H1 (cell line): ENCODE results near the gene MOB2. TPM values are rescaled to one million over a fixed set of nuclear protein-coding genes. Genes with fewer than 3 reads are reported as not detected.

ENCODE experiments used
- CTCF ChIA-PET: fragments of 300-600 bp; sonication (Branson Sonifier 250); formaldehyde crosslinking; loops from one replicate; lab custom pipeline; 2021; ENCODE audit not compliant: partially characterized antibody; lab: Charles Lee
- POLR2A ChIA-PET: fragments of 300-600 bp; sonication (Branson Sonifier 250); formaldehyde crosslinking; loops from one replicate; lab custom pipeline; 2021; ENCODE audit warnings: inconsistent platforms; ENCODE audit not compliant: partially characterized antibody; lab: Charles Lee
- DNase-seq, 2 experiments: peaks; one replicate each; pipeline versions ENCODE4 v3.0.0 to v3.0.0-alpha.2; 2010 to 2022; ENCODE audit warnings: low spot score in 2 of 2, low read depth in 1 of 2, mixed read lengths in 1 of 2
- FAIRE-seq: peaks from 2 replicates; lab custom pipeline; 2011; peaks lifted over from hg19 to GRCh38; lab: Jason Lieb, UNC
- H2AFZ ChIP-seq: 2 replicates; pipeline ENCODE4 v1.8.1; 2012; ENCODE audit warnings: low read length, inconsistent platforms
- H2AK5ac ChIP-seq: 2 replicates; pipeline ENCODE4 v1.6.1; 2013; ENCODE audit warnings: low read depth, low read length
- H2BK120ac ChIP-seq: replicated peaks from 2 replicates; pipeline ENCODE3; 2013; ENCODE audit warnings: low read depth, low read length, inconsistent platforms
- H2BK12ac ChIP-seq: 2 replicates; pipeline ENCODE4 v1.6.1; 2013; ENCODE audit warnings: low read depth, low read length
- H2BK15ac ChIP-seq: 2 replicates; pipeline ENCODE4 v1.6.1; 2013; ENCODE audit warnings: low read length
- H2BK20ac ChIP-seq: 2 replicates; pipeline ENCODE4 v1.6.1; 2013; ENCODE audit warnings: low read length
- H2BK5ac ChIP-seq: 2 replicates; pipeline ENCODE4 v1.6.1; 2013; ENCODE audit warnings: low read depth, low read length
- H3K14ac ChIP-seq: 2 replicates; pipeline ENCODE4 v1.6.1; 2013; ENCODE audit warnings: inconsistent platforms; ENCODE audit not compliant: insufficient read length
- H3K18ac ChIP-seq: 2 replicates; pipeline ENCODE4 v1.6.1; 2013; ENCODE audit warnings: low read length; ENCODE audit errors: extremely low read depth
- H3K23ac ChIP-seq: 2 replicates; pipeline ENCODE4 v1.6.1; 2013; ENCODE audit warnings: inconsistent platforms; ENCODE audit not compliant: insufficient read length
- H3K23me2 ChIP-seq: 2 replicates; pipeline ENCODE4 v1.6.1; 2013; ENCODE audit warnings: low read depth, low read length
- H3K27ac ChIP-seq: 2 replicates; pipeline ENCODE4 v1.6.1; 2011; ENCODE audit warnings: low read depth, low read length, inconsistent platforms
- H3K27me3 ChIP-seq, 4 experiments: replicated peaks in 1 of 4; 1 replicate in 1 of 4; 2 replicates in 3 of 4; pipeline versions ENCODE4 v1.6.1 to v1.8.1; 2011 to 2013; ENCODE audit warnings: low read length in 3 of 4, mild to moderate bottlenecking in 3 of 4, inconsistent platforms in 2 of 4, mixed read lengths in 2 of 4, moderate library complexity in 1 of 4; ENCODE audit not compliant: control insufficient read depth in 3 of 4, insufficient read depth in 3 of 4; ENCODE audit errors: extremely low read depth in 1 of 4
- H3K36me3 ChIP-seq, 4 experiments: 2 replicates each; pipeline versions ENCODE4 v1.6.1 to v1.8.1; 2011 to 2013; ENCODE audit warnings: mild to moderate bottlenecking in 4 of 4, low read length in 3 of 4, moderate library complexity in 2 of 4, control low read depth in 1 of 4, inconsistent platforms in 1 of 4; ENCODE audit not compliant: insufficient read depth in 4 of 4, control insufficient read depth in 2 of 4
- H3K4ac ChIP-seq: replicated peaks from 2 replicates; pipeline ENCODE3; 2013; ENCODE audit warnings: low read length, low read depth, mixed read lengths, inconsistent platforms; ENCODE audit not compliant: insufficient read length
- H3K4me1 ChIP-seq, 4 experiments: replicated peaks in 1 of 4; 1 replicate in 1 of 4; 2 replicates in 3 of 4; pipeline versions ENCODE4 v1.6.1 to v1.8.1; 2011 to 2013; ENCODE audit warnings: low read length in 3 of 4, inconsistent platforms in 2 of 4, mixed read lengths in 1 of 4; ENCODE audit not compliant: insufficient read depth in 4 of 4, control insufficient read depth in 3 of 4
- H3K4me2 ChIP-seq, 2 experiments: 2 replicates each; pipeline versions ENCODE4 v1.6.1 to v1.8.1; 2011 to 2013; ENCODE audit warnings: low read depth in 2 of 2, low read length in 2 of 2, control low read depth in 1 of 2, inconsistent platforms in 1 of 2, mild to moderate bottlenecking in 1 of 2; ENCODE audit not compliant: insufficient read depth in 1 of 2
- H3K4me3 ChIP-seq, 4 experiments: fragments of 200-600, 300-600 bp in 1 of 4; sonication (generic), shearing (Covaris generic), sonication (Bioruptor Twin) in 1 of 4; 2 replicates each; pipeline versions ENCODE4 v1.5.1 to v1.8.1; 2011 to 2016; ENCODE audit warnings: low read length in 4 of 4, low read depth in 3 of 4, control low read depth in 2 of 4, inconsistent platforms in 2 of 4, mild to moderate bottlenecking in 2 of 4, mixed read lengths in 1 of 4, moderate library complexity in 1 of 4; ENCODE audit not compliant: insufficient read depth in 2 of 4; ENCODE audit errors: extremely low read depth in 1 of 4
- H3K56ac ChIP-seq: replicated peaks from 2 replicates; pipeline ENCODE3; 2013; ENCODE audit warnings: low read depth, mild to moderate bottlenecking, mixed read lengths, low read length, inconsistent platforms; ENCODE audit not compliant: insufficient read length
- H3K79me1 ChIP-seq: 2 replicates; pipeline ENCODE4 v1.6.1; 2013; ENCODE audit warnings: low read depth, low read length, control low read depth
- H3K79me2 ChIP-seq, 2 experiments: 2 replicates each; pipeline versions ENCODE4 v1.6.1 to v1.8.1; 2012 to 2013; ENCODE audit warnings: low read length in 2 of 2, mild to moderate bottlenecking in 2 of 2, inconsistent platforms in 1 of 2; ENCODE audit not compliant: insufficient read depth in 2 of 2, control insufficient read depth in 1 of 2
- H3K9ac ChIP-seq, 4 experiments: replicated peaks in 1 of 4; 1 replicate in 1 of 4; 2 replicates in 3 of 4; pipeline versions ENCODE4 v1.6.1 to v1.8.1; 2011 to 2013; ENCODE audit warnings: low read depth in 3 of 4, low read length in 3 of 4, control low read depth in 2 of 4, mild to moderate bottlenecking in 2 of 4, moderate library complexity in 2 of 4, inconsistent platforms in 1 of 4; ENCODE audit errors: extremely low read depth in 1 of 4
- H3K9me3 ChIP-seq, 2 experiments: 2 replicates each; pipeline versions ENCODE4 v1.6.1 to v1.8.1; 2012 to 2013; ENCODE audit warnings: mild to moderate bottlenecking in 2 of 2, moderate library complexity in 2 of 2, control low read depth in 1 of 2, inconsistent platforms in 1 of 2, low read depth in 1 of 2, low read length in 1 of 2, mixed read lengths in 1 of 2; ENCODE audit not compliant: insufficient read depth in 2 of 2
- H4K20me1 ChIP-seq, 2 experiments: replicated peaks in 1 of 2; 2 replicates each; pipeline versions ENCODE3 to v1.8.1; 2011 to 2013; ENCODE audit warnings: inconsistent platforms in 2 of 2, low read length in 2 of 2, mild to moderate bottlenecking in 1 of 2; ENCODE audit not compliant: insufficient read depth in 2 of 2, control insufficient read depth in 1 of 2
- H4K5ac ChIP-seq: 2 replicates; pipeline ENCODE4 v1.6.1; 2013; ENCODE audit warnings: low read length, low read depth, mixed read lengths, inconsistent platforms; ENCODE audit not compliant: insufficient read length
- H4K8ac ChIP-seq: 2 replicates; pipeline ENCODE4 v1.8.0; 2013; ENCODE audit warnings: mild to moderate bottlenecking, moderate library complexity, low read length, inconsistent platforms; ENCODE audit not compliant: insufficient read depth; ENCODE audit errors: extremely low read depth
- H4K91ac ChIP-seq: replicated peaks from 2 replicates; pipeline ENCODE3; 2013; ENCODE audit warnings: low read length, mixed read lengths, inconsistent platforms; ENCODE audit not compliant: insufficient read length
- TAF1 ChIP-seq: IDR thresholded peaks from 2 replicates; pipeline ENCODE4 v1.6.1; 2011; ENCODE audit warnings: mild to moderate bottlenecking, low read depth, low read length
- WGBS, 2 experiments: shearing (Covaris generic) in 1 of 2; methylation state at CpG; one replicate each; pipeline versions ENCODE4 v1.1.6 to v1.1.7; 2013 to 2015; ENCODE audit warnings: low lambda C conversion rate in 2 of 2, mixed read lengths in 2 of 2, inconsistent platforms in 1 of 2, low coverage in 1 of 2, missing lambda C conversion rate in 1 of 2; ENCODE audit not compliant: insufficient replicate concordance in 2 of 2, insufficient coverage in 1 of 2, insufficient read length in 1 of 2; ENCODE audit errors: extremely low coverage in 1 of 2, missing lambda C conversion rate in 1 of 2; 5-methylcytosine and 5-hydroxymethylcytosine counted together
- polyA plus RNA-seq, 7 experiments: library from polyadenylated mRNA; depleted of rRNA in 3 of 7; stranded (reverse) in 5 of 7; unstranded in 2 of 7; fragments of >200 nt in 5 of 7; fragments of 200-250 nt in 2 of 7; gene quantifications; 1 replicate in 5 of 7; 2 replicates in 1 of 7; 4 replicates in 1 of 7; pipeline versions ENCODE4 v1.2.1 to v1.2.3, GENCODE V29; 2011 to 2013; ENCODE audit warnings: missing spikeins in 2 of 7, mixed read lengths in 2 of 7
- total RNA-seq: library from RNA; stranded (reverse); fragmentation: NEBNext Ultra II Directional; extraction: Animal tissue kit (Norgen Biotek cat#: 25700); gene quantifications from 2 replicates; pipeline ENCODE4 v1.2.1, GENCODE V29; 2021

MOB2 gene
- total and polyA plus RNA-seq, 2 of the 8 experiments (the other 6 are each of a cell fraction or from before 2014, with no cell fraction given): 18.6 to 28.2 TPM

DNA sequence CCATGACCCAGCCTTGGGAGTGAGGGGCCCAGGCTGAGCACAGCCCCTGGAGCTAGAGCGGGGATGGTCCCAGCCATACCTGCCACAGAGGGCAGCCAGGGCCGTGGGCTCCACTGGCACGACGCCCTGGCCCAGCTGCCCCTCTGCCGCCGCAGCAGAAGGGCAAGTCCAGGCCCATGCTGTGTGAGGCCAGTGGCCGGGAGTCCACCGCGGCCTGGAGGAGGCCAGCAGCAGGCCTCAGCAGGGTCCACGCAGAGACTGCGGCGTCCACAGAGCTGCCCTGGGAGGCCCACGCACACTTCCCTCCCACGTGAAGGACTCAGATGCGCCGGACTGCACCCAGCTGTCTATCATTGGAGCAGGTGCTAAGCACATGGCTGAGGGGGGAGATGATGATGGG is 23.5 kb downstream of the MOB2 start:
- Histone ChIP-seq H3K4me3 (no peak overlapping the region), H3K79me1 (no peaks in the 10 kb centered on the region), H2BK5ac (no peak overlapping the region), H3K79me2 (no peaks in the 10 kb centered on the region), H2BK12ac (no peak overlapping the region), H4K91ac (no peak overlapping the region), H2AFZ (no peak overlapping the region), H3K4me1 (peaks cover 0 to 6% (median 2%) of the 10 kb centered on the region in 4 experiments; a peak in 2 of 7 replicates), H2BK15ac (no peak overlapping the region), H3K36me3 (peaks cover 0 to 9% (median 0%) of the 10 kb centered on the region in 4 experiments; a peak in 2 of 8 replicates), H3K27ac (no peak overlapping the region), H3K9me3 (peaks cover 0 to 6% of the 10 kb centered on the region in 2 experiments; a peak in 1 of 4 replicates), H4K20me1 (peaks cover 0 to 10% of the 10 kb centered on the region in 2 experiments), H3K23ac (no peak overlapping the region), H3K4ac (no peak overlapping the region), H3K23me2 (no peaks in the 10 kb centered on the region; the same call in 1 of the 2 replicates), H3K9ac (no peak overlapping the region), H3K56ac (no peak overlapping the region), H3K27me3 (no peaks in the 10 kb centered on the region), H3K14ac (no peak overlapping the region), H2BK120ac (no peak overlapping the region), H4K5ac (no peak overlapping the region), H3K18ac (no peak overlapping the region), H3K4me2 (no peak overlapping the region), H2AK5ac (no peak overlapping the region), H4K8ac (no peak overlapping the region), H2BK20ac (no peak overlapping the region)
- no peak for DNase-seq
- POLR2A ChIA-PET: interaction anchor here (1.2 kb wide), 1 partner anchor 10 kb away, joined by 4 read pairs; no protein-coding TSS in a partner anchor
- CTCF ChIA-PET: interaction anchor here (0.9 to 2.1 kb wide), 3 partner anchors 10 to 686 kb away, joined by 4 to 11 read pairs (median 5); no protein-coding TSS in a partner anchor
- no peak for FAIRE-seq
- 92% methylated on average over 12 of the region's 16 CpGs; no CpG with 5 or more reads in 1 of the 2 experiments for WGBS, 2 experiments
- TF ChIP-seq TAF1: no peak
